HG02642 (cell line): ENCODE results near the gene USP40.
A peak's percentile ranks its signal among the peaks of the same experiment; 100 is the strongest.
"Not testable (repeated sequence)": the region's sequence is repeated elsewhere in the genome, so short reads cannot be mapped to it uniquely, and the experiment has no call there.

Source experiments
- ATAC-seq: cut with Tn5 transposase; IDR thresholded peaks from one replicate; pipeline ENCODE4 v1.9.1; 2021; ENCODE audit warnings: mild to moderate bottlenecking; ENCODE audit not compliant: unreplicated experiment, poor library complexity

USP40 gene, protein sequence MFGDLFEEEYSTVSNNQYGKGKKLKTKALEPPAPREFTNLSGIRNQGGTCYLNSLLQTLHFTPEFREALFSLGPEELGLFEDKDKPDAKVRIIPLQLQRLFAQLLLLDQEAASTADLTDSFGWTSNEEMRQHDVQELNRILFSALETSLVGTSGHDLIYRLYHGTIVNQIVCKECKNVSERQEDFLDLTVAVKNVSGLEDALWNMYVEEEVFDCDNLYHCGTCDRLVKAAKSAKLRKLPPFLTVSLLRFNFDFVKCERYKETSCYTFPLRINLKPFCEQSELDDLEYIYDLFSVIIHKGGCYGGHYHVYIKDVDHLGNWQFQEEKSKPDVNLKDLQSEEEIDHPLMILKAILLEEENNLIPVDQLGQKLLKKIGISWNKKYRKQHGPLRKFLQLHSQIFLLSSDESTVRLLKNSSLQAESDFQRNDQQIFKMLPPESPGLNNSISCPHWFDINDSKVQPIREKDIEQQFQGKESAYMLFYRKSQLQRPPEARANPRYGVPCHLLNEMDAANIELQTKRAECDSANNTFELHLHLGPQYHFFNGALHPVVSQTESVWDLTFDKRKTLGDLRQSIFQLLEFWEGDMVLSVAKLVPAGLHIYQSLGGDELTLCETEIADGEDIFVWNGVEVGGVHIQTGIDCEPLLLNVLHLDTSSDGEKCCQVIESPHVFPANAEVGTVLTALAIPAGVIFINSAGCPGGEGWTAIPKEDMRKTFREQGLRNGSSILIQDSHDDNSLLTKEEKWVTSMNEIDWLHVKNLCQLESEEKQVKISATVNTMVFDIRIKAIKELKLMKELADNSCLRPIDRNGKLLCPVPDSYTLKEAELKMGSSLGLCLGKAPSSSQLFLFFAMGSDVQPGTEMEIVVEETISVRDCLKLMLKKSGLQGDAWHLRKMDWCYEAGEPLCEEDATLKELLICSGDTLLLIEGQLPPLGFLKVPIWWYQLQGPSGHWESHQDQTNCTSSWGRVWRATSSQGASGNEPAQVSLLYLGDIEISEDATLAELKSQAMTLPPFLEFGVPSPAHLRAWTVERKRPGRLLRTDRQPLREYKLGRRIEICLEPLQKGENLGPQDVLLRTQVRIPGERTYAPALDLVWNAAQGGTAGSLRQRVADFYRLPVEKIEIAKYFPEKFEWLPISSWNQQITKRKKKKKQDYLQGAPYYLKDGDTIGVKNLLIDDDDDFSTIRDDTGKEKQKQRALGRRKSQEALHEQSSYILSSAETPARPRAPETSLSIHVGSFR

DNA sequence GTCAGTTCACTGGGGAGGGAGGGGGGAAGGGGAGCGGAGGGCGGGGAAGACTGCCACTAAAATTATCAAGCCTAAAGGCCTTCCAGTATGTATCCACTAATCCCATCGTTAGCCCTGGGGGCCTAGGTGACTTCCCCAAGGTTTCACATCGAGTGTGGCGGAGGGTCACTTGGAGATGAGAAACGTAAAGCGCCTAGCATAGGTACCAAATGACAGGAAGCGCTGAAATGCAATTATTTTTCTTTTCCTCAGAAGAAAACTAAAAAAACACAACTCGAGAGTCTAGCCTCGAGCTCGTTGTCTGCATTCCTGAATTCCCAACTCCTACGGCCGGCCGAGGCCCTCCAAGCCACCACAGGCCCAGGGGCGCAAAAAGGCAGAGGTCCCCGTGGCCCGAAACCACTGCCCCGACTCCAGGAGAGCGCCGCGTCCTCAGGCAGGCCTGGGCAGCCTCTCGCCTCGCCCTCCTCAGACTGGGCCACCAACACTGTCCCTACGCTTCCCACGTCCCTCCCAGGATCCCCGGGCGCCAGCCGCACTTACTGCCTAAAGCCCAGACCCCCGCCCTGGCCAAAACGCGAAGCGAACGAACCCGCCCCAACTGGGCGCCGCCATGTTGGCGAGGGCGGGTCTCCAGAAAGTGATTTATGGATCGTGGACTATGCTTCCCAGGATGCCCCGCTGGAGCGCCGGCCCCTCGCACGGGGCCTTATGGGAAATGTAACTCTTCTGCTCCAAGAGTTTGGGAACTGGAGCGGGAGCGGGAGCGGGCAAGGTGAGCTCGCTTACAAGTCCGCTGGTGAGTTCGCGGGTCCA lies at the start of gene USP40:
TSS of gene USP40 (minus strand) at position 642 of the 816 bp plus-strand sequence. CDS start 1,228 bp downstream, outside the sequence.
- ATAC-seq = peak; percentile 84

DNA sequence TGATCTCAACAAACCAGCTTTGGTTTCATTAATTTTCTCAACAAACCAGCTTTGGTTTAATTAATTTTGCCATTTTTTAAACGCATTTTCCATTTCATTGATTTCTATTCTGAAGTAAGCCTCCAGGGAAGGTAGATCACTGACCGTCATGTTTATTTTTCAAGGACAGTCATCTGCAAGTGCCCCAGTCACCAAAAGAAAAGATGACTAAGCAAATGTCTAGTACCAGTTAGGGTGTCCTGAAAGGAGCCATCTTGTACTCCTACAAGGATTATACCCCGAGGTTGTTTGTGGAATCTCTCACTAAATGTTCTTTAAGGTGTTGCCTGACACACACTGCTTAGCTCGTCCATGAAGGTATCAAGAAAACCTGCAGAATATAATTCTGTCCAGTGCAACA lies 44.7 kb upstream of the USP40 start:
- no peak for ATAC-seq

- no peak for ATAC-seq
These were observed 39.1 kb upstream of the USP40 start for GRCh38 chr2:233605680-233606079.

GRCh38 chr2:233604826-233605225 lies 38.2 kb upstream of the USP40 start:
- no peak for ATAC-seq

DNA sequence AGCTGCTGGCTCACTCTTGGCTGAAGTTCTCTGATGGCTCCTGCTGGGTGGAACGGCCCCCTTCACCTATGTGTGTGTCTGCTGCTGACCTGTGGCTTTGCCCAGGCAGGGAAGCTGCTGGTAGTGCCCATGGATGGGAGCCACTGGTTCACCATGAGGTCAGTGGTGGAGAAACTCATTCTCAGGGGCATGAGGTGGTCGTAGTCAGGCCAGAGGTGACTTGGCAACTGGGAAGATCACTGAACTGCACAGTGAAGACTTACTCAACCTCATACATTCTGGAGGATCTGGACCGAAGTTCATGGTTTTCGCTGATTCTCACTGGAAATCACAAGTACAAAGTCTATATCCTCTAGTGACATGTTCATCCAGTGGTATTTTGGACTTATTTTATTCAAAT lies 36.9 kb upstream of the USP40 start:
- no peak for ATAC-seq

DNA sequence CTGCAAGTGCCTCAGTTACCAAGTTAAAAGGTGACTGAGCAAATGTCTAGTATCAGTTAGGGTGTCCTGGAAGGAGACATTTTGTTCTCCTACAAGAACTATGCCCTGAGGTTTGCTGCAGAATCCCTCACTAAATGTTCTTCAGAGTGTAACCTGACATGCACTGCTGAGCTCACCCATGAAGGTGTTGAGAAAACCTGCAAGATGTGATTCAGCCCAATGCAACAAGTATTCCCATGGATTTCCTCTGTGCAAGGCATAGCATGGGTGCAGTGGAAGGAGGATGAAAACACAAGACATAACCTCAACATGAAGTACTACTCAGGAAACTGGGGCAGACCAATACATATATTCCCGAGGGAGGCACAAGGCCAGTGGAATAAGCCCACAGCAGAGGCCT lies 35.5 kb upstream of the USP40 start:
- ATAC-seq = no peak

GRCh38 chr2:233600386-233600785 lies 33.8 kb upstream of the USP40 start:
- ATAC-seq = no peak

DNA sequence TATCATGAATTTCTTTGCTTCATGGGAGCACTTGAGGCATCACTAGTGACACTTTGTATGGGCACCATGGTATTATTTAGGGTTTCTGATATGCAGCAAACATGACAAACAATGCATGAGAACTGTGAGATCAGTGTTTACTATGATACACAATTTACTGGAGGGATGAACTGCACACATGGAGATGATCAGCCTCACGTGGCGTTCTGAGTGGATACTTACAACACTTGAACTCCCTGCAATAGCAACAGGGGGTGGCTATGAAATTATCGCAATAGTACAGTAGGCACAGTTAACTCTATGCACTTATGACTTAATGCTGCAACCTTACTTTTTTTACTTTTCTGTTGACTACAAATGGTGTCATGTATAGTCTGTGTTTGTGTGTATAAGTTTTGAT lies 32.4 kb upstream of the USP40 start:
- no peak for ATAC-seq

- no peak for ATAC-seq
These were observed 30.9 kb upstream of the USP40 start for GRCh38 chr2:233597522-233597921.

GRCh38 chr2:233593201-233593600 lies 26.6 kb upstream of the USP40 start:
- no peak for ATAC-seq

- not testable (repeated sequence) for ATAC-seq
These were observed 26.1 kb upstream of the USP40 start for GRCh38 chr2:233592706-233593105.

- ATAC-seq = no peak
These were observed 21.8 kb upstream of the USP40 start for GRCh38 chr2:233588400-233588799.

DNA sequence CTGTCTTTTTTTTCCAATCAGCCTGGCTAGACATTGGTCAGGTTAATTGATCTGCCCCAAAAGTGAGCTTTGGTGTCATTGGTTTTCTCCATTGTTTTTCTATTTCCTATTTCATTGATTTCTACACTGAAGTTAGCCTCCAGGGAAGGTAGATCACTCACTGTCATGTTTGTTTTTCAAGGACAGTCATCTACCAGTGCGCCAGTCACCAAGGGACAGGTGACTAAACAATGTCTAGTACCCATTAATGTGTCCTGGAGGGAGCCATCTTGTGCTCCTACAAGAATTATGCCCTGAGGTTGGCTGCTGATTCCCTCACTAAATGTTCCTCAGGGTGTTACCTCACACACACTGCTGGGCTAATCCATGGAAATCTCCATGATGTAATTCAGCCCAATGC lies 17.6 kb upstream of the USP40 start:
- no peak for ATAC-seq

GRCh38 chr2:233583217-233583965 lies 16.8 kb upstream of the USP40 start:
- not testable (repeated sequence) for ATAC-seq

GRCh38 chr2:233577341-233577740 lies 10.8 kb upstream of the USP40 start:
- ATAC-seq = not testable (repeated sequence)

DNA sequence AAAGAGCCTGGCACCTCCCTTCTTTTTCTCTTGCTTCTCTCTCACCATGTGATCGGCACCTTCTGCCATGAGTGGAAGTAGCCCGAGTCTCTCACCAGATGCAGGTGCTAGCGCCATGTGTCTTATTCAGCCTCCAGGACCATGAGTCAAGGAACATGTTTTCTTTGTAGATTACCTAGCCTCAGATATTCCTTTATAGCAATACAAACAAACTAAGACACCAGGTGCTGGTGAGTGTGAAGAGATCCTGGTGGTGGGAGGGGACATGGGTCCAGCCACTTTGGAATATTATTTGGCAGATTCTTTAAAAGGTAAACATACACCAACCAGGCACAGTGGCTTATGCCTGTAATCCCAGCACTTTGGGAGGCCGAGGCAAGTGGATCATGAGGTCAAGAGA lies 5.9 kb upstream of the USP40 start:
- no peak for ATAC-seq

- ATAC-seq = no peak
These were observed 4.9 kb upstream of the USP40 start for GRCh38 chr2:233571462-233571861.

GRCh38 chr2:233571001-233571400 lies 4.4 kb upstream of the USP40 start:
- ATAC-seq = no peak

- no peak for ATAC-seq
These were observed 869 bp downstream of the USP40 start for GRCh38 chr2:233565685-233566140.
